Measurements from ENCODE around the gene PXDN.
"Not testable (repeated sequence)": the region's sequence is repeated elsewhere in the genome, so short reads cannot be mapped to it uniquely, and the experiment has no call there.

Gene PXDN

DNA sequence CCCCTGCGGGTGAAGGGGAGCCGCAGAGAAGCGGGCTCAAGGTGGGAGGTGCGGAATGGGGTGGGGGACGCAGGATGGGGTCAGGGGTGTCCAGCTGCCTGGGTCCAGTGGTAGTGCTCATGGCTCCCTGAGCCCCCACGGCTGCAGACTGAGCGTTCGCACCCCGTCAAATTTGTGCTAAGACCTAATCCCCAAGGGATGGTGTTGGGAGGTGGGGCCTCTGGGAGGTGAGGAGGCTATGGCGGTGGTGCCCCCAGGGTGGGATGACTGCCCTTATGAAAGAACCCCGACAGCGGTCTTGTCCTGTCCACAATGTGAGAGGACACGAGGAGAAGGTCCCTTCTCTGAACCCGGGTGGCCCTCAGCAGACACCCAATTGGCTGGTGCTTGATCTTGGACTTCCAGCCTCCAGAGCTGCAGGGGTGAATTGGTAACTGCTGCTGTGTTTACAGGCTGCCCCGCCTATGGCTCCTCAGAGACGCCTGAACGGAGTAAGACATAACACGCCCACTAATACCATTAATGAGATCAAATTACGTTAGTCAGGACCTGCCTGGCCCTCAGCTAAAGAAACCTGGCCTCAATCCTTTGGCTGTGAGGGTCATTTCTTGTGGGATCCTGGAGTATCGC, 42.6 kb downstream of the PXDN start:
- no peak for DNase-seq

DNA sequence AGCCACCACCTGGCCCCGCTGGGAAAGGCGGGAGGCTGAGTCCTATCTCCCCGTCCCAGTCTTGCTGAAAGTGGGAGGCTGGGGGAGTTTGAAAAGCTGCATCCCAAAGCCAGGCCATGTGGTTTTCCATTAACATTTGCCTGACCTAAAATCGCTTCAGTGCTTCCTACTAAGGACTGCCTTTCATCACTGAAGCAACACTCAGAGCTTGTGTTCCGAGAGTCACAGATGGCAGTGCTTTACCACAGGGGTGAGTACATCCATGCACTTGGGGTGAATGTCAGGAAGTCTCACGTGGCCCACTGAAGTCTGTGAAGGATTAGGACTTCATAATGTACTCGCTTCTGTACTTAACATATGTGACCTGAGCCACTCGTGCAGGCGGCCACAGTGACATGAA, 43.3 kb downstream of the PXDN start:
- no peak for DNase-seq

DNA sequence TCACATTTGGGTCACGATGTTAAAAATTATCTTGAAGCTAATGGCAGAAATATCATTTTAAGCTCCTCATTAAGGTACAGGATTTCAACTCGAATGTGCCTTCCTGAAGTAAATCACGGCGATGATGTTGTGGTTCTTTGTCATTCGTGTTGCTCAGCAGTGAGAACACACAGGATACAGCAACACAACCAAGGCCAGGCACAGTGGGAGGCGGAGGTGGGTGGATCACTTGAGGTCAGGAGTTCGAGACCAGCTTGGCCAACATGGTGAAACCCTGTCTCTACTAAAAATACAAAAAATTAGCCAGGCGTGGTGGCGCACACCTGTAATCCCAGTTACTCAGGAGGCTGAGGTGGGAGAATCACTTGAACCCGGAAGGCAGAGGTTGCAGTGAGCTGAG, 43.9 kb downstream of the PXDN start:
- not testable (repeated sequence) for DNase-seq

DNA sequence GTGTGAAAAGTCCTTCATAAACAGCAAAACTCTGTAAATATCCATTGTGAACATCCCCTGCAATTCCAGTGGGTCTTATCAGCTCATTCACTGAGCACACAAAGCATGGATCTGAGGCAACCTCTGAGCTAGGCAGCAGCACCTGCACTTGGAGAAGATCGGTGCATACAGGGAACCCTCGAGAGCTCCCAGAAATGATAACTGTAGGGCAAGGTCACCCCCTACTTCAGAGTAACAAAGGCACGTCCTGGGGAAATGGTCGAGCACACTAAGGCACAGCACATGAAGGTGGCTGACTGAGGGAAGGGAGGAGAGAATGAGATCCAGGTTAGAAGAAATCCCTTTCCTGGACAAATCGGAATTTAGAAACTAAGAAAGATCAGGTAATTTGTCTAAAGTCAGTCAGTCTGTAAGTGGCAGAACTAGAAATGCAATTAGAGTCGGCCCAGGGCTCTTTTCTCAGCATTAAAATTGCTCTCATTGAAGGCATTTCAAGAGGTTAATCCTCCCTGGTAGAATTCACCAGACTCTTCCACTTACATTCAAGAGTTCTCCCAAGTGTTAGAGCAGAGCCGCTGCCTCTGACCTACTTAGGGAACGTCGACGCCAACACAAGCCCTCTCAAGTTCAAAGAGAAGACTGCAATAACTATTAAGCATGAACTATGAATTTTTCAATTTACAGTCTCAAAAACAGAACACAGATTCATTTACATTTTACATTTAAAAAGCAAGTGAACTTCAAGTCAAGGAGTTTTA, 45.9 kb downstream of the PXDN start:
- DNase-seq: no peak

DNA sequence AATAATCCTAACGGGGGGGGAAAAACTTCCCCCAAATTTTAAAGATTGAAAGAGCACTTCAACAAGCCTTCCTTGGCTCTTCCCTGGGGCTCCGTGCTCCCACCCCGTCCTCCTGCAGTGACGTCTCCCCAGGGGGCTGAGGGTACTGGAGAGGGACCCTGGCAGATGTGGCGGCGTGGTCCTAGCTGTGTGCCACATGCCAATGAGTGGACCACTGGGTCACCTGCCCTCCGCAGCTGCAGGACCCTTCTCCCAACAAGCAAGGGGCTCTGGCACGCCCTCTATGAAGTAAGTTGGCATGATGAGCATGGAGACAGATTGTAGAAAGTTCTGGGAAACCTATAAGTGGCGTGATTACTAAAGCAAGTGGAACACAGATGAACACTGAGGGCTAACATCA, 46.7 kb downstream of the PXDN start:
- no peak for DNase-seq

DNA sequence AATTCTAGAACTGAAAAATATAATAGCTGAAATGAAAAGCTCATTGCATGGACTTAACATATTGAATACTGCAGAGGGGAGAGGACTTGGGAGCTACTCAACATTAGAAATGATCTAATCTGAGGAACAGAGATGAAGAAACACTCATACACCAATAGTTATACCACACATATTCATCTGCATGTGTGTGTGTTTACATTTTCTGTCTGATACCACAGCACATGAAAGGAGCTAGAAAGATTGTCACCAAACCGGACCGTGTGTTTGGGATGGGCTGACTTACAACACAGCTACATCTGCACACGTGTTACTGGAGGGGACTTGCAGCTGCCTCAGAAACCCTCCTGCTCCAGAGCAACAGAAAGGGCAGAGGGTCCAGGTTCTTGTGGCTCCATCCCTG, 47.8 kb downstream of the PXDN start:
- no peak for DNase-seq

DNA sequence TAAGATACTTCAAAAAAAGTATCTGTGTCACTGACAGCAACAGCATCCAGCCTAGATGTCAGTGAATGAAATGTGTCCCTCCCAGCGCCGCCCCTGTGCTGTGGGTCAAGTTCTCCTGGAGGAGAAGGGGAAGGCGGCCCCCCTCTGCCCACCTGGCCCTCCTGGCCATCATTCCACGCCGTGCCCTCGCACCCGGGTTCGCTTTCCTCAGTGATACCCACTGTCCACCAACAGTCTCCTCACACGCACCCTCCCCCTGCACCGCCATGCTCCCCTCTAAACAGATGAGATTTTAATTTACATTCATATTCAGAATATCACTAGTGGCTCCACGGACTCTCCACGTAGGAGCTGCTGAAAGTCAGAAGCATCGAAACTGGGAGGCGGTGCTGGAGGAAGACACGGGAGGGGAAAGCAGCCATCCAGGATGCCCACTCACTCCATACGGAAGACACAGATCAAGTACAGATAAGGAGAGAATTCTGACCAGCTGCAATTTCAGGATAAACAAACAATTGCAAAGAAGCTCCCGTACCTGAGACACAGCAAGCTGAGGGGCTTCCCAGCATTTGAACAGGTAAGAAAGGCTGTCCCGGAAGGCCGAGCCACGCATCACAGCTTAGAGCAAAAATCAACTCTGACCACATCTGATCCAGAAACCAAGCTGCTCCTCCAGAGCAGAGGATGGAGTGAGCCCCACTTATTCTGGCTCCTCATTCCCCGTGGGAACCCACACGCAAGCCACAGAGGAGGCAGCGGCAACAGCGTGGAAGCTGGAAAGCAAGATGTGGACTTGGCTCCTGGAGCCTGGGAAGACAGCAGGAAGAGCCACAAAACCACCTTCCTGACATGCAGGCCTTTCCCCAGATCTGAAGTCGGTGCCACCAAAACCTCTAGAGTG, 49.7 kb downstream of the PXDN start:
- no peak for DNase-seq

DNA sequence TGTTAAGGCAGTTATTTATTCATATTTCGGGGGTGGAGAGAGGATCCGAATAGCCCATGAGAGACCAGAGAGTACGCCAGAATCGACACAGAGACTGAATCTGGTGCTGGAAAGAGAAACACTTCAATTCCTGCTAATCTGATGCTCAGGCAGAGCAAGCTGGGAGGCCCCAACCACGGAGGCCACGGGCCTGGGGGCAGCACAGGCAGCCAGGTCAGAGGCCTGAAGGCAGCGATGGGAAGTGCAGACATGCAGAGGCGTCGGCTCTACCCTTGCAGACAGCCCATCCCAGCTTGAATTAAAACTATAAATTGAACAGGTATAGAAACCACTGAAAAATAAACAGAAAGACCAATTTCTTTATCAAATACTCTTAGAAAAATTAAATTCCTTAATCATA, 50.6 kb downstream of the PXDN start:
- no peak for DNase-seq

DNA sequence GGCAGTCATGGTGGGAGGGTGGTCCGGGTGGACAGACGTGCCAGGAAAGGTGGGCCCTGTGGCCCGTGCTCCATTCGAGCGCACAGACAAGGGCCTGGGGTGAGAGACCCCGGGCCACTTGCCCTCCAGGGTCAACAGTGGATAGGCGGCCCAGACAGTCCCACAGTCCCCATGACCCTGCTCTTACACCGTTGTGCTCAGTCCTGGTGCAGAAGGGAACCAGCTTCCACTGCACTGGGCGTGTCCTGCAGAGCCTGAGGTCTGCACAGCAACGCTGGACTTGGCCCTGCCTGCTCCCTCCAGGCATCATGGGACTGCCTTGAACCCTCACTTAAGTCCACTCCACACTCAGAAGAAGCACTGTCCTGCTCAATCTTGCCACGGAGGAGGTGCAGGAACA, 52.0 kb downstream of the PXDN start:
- no peak for DNase-seq

DNA sequence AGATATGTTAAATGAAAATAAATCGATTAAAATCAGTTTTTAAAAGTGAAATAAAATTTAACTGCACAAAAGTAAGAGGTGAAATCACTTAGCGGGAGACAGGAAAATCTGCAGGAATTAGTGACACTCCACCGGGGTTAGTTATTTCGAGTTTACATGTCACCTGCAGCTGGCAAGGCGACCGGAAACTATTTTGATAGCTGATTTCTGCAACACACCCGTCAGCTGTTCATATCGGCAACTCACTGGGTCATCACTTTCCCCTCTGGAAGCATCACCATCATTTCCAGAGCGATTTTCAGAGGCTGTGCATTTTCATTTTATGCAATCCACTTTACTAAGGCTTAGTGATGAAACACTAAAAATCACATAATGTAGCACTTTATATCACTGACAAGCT, 52.9 kb downstream of the PXDN start:
- DNase-seq: no peak

DNA sequence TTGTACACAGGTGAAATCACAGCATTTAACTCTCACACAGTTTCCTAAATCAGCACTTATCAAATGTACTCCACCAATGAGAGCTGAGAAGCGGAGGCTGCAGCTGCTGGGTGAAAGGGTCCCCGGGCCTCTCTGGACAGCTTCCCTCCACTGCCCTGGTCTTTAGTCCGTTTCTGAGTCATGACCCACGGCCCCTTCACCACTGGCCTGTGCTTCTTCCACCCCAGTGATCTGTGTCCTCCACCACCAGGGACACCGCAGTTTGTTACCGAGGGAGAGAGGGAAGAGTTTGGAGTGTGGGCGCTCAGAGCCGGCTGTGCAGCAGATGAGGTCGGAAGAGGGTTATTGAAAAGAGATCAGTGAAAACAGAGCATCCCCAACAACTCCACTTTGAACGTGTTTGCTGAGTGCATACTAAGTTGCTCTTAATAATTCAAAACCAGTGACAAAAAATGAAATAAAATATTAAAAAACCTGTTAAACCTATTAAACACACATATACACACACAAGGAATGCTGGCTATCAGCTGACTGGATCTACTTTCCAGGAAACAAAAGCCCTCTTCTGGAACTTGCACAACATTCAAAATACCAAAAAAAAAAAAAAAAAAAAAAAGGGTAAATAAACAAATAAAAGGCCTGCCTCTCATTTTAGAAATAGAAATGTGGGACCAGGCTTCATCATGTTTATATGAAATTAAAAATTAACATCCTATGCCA, 54.1 kb downstream of the PXDN start:
- no peak for DNase-seq

DNA sequence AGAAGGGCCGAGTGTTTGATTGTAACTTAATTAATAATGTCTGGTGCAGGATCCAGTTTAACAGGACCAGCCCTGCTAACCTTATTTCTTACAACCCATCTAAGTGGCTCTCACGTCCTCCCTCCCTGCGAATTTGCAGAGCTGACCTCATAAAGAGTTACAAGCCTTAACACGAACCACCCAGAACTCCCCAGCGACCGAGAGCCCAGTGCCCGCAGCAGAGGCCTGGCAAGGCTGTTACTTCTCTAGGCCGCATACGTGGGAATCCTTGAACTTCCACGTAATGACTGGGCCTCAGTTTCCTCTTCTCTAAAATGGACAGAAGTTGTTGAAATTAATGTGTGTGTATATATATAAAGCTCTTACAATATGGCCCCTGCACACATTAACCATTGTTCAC, 55.5 kb downstream of the PXDN start:
- DNase-seq: no peak

DNA sequence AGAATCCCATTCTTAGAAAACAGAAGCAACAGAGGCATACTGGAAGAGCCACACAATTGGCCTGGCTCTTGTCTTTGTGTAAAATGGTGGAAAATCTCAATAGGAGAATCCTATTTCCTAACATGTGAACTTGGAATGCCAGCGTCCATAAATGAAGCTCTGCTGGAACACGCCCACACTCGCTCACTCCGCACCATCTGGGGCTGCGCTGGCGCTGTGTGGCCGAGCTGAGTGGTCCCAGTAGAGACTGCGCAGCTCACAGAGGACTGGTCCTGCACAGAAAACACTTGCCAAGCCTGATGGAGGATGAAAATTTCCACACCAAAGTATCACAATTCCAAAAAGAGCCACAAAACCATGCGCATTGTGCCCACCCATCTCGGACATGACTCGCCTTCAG, 56.2 kb downstream of the PXDN start:
- no peak for DNase-seq

DNA sequence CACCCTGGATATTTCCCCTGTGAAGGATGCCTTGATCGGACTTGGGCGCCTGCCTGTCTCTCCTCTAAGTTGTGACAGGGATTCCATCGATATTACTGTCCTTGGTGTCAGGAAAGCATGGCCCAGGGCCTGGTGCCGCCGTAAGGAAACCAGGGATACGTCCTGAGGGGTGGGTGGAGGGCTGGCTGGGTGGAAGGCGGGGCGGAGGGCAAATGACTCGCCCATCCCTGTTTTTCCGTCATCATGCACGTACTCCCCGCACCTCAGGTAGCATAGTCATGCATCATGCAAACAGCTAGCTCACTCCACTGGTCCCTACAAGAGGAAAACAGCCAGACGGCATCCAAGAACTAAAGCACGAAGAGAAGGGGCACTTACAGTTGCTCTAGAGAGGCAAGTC, 57.1 kb downstream of the PXDN start:
- DNase-seq: no peak

DNA sequence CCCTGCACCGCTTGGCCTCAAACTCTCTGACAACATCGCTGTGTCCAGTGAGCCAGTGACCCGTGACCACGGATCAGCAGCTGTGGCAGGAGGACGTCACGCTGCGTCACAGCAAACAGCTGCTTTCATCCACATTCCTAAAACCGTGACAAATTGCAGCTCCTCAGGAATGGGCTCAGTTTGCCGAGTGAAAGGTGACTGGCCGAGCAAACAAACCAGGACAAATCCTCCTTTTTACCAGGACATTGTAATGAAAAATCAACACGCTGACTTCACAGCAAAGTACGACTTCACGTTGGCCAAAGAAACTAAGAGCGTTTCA, 57.6 kb downstream of the PXDN start:
- DNase-seq: no peak

DNA sequence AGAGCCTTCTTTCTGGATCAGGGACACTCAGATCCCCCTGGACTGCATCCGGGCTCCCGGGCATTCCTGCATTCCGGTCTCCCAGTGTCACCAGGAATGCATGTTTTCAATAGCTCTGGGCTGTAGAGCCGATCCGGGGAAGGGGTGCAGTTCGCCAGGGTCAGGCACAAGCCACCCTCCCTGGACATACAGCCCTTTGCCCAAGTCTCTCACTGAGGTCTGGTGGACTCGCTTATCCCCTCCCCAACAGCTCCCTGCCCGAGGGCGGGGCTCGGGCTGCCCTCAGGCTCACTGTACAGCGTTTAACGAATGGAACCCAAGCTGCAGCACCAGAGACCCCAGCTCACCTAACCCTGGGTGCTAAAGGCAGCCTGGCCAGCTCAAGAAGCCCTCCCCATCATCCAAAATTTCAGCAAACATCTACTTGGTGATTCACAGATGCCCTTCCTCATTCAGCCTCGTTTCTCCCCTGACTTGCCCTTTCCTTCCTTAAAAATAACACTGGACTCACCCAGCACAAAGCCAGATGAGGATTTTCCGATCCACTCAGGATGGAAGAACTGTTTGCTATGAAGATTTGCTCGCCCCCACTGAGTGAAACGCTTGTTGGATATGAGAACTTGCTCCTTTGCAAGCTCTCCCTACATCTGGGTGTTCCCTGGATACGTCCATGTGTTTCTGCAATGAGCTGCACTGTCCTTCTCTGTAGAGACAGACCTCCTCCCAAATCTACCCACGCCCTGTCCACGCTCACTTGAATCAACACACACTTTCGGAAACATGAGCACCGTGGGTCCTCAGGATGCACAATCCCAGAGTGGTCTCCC, 58.1 kb downstream of the PXDN start:
- no peak for DNase-seq

DNA sequence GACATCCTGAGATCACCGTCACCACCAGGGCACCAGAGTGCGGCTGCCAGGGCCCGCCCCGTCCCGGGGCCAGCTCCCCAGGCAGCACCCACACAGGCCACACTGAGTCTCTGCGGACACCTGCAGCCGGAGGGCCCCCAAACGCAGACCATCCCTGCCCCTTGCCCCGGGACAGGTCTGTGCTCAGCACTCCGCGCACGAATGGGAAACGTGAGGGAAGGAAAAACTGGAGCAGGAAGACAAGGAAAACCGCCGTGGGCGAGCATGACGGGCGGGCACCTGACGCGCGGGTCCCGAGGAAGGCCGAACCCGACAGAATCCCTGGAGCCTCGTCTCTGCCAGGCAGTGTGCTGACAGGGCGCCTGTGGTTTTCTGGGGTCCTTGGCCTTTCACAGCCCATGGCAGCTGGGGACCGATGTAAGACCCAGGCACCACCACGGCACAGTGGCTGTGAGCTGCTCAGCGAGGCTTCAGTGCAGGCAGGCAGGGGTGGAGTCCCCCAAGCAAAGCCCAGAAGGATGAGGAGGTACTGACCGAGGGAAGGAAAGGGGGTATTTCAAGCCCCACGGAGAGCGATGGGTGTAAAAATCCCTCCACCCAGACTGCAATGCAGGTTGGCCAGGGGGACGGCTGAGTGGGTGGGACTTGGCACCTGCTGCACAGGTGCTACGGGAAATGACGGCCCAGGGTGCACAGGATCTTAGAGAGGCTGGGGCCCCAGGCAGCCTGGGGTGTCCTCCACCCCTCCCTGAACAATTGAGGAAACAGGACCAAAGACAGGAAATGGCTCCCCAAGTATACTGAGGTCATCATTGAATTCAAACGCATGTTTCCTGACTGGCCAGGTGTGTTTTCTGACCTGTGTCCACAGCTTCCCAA, 59.0 kb downstream of the PXDN start:
- DNase-seq: no peak

DNA sequence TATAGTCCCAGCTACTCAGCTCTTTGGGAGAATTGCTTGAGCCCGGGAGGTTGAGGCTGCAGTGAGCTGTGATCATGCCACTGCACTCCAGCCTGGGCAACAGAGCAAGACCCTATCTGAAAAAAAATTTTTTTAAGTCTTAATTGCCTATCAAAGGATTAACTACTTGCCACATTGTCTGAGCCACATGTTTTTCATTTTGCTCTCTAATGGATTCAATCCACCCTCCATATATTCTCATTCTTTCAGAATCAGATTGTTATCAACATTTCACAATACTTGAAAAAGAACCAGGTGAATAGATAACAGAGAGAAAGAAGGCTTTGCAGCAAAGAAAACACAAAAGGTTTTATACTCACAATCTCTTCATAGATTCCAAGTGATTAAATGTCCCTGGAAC, 61.0 kb downstream of the PXDN start:
- DNase-seq: no peak

DNA sequence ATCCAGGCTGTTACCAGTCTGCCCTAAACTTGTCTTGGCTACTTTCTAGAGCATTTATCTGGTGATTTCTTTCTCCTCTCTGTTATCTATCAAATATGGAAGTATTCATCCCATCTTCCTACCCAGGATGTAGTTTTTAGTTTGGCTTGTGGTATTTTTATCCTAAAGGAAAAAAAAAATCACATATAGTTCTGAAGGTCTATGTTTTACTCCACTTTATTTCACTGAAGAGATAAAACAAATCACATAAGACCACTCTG, 62.2 kb downstream of the PXDN start:
- DNase-seq: no peak

DNA sequence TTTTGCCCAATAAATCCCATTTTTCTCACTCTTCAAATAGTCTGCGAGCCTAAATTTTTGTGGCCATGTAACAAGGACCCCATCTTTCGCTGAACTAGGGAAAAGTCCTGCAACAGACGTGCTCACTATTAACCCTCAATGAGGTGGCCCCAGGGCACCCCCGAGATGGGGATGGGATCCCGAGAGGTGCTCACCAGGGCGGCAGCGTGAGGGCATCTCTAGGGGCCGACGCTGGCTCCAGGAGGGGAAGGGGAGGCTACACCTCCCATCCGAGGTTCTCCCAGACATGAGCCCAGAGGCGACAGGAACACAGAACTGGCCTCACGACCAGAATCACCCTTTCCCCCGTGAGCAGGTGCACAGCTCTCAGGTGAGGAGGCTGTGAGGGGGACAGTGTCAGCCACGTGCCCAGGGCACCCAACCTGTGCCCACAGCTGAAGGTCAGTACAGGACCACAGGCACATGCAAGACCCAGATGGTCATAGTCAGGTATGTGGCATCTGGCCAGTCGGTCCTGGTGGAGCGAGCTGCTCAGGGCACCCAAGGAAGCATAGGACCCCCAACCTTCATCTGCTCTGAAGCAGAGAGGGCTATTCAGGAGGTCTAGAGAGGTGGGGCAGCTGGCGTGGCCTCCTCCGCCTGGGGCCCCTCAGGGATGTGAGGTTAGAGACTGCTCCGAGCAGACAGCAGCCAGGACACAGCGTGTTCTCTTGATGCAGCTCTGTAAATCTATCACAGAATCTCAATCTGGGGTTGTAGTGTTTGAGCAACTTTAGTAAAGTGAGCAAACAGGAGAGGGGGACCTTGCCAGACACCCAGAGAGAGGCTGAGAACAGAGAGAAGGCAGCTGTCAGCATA, 62.8 kb downstream of the PXDN start:
- DNase-seq: no peak

DNA sequence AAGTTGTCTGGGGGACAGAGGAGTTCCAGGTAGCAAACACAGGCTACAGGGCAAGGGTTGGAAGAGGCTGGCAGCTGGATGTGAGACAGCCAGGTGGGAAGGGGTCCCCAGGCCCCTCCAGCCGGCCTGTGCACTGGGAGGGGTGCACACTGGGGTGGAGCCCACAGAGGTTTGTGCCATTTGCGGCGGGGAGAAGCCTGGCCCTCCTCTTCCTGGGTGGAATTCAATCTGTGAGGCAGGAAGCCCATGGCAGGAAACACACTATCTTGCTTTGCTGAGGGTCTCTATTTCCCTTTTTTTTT, 63.3 kb downstream of the PXDN start:
- no peak for DNase-seq

Measured in activated CD4-positive, alpha-beta T cell treated with anti-CD3 and anti-CD28 coated beads for 48 hours (primary cell).